Stimulated activated CD8-positive, alpha-beta memory T cell treated with anti-CD3 and anti-CD28 coated beads, Interleukin-2, amount 100 ng/mL, for 48 hours (primary cell): ENCODE measurements around the gene CHCHD3.

Experiments
- DNase-seq, 2 donors: peaks; one replicate each; pipeline ENCODE4 v3.0.0-alpha.2; 2020; ENCODE audit warnings: low read depth in 2 of 2

The CHCHD3 gene

GRCh38 chr7:132773527-132773956, 308.3 kb downstream of the CHCHD3 start:
- no peak for DNase-seq

GRCh38 chr7:132771301-132771730, 310.6 kb downstream of the CHCHD3 start:
- no peak for DNase-seq

- no peak for DNase-seq
Measured at GRCh38 chr7:132770055-132770454, 311.8 kb downstream of the CHCHD3 start.

GRCh38 chr7:132769280-132769679, 312.6 kb downstream of the CHCHD3 start:
- DNase-seq = no peak

GRCh38 chr7:132768099-132768498, 313.8 kb downstream of the CHCHD3 start:
- DNase-seq = no peak

- DNase-seq = no peak
Measured at GRCh38 chr7:132767378-132767777, 314.5 kb downstream of the CHCHD3 start.

GRCh38 chr7:132766660-132767059, 315.2 kb downstream of the CHCHD3 start:
- DNase-seq = no peak

GRCh38 chr7:132765861-132766260, 316.0 kb downstream of the CHCHD3 start:
- no peak for DNase-seq

- no peak for DNase-seq
Measured at GRCh38 chr7:132764762-132765161, 317.1 kb downstream of the CHCHD3 start.

GRCh38 chr7:132760866-132761265, 321.0 kb downstream of the CHCHD3 start:
- no peak for DNase-seq

GRCh38 chr7:132760244-132760623, 321.7 kb downstream of the CHCHD3 start:
- no peak for DNase-seq

GRCh38 chr7:132759482-132760243, 322.2 kb downstream of the CHCHD3 start:
- no peak for DNase-seq

GRCh38 chr7:132758986-132759385, 322.9 kb downstream of the CHCHD3 start:
- DNase-seq = no peak

- no peak for DNase-seq
Measured at GRCh38 chr7:132757783-132758182, 324.1 kb downstream of the CHCHD3 start.

- DNase-seq = no peak
Measured at GRCh38 chr7:132756484-132756990, 325.4 kb downstream of the CHCHD3 start.

- no peak for DNase-seq
Measured at GRCh38 chr7:132755538-132756483, 326.1 kb downstream of the CHCHD3 start.

GRCh38 chr7:132752431-132752830, 329.5 kb downstream of the CHCHD3 start:
- DNase-seq = no peak

GRCh38 chr7:132751244-132751647, 330.6 kb downstream of the CHCHD3 start:
- DNase-seq = no peak

- no peak for DNase-seq
Measured at GRCh38 chr7:132750530-132751217, 331.2 kb downstream of the CHCHD3 start.

- DNase-seq = no peak
Measured at GRCh38 chr7:132750096-132750495, 331.8 kb downstream of the CHCHD3 start.

- DNase-seq = no peak
Measured at GRCh38 chr7:132745510-132745909, 336.4 kb downstream of the CHCHD3 start.

- no peak for DNase-seq
Measured at GRCh38 chr7:132743974-132744373, 337.9 kb downstream of the CHCHD3 start.
